Breast epithelium (tissue), 3 donors: ENCODE measurements around the gene RBM33.

Experiments used
- POLR2A ChIP-seq: fragments of 450-650 bp; IDR thresholded peaks from one replicate; pipeline ENCODE4 v1.6.1; 2016; ENCODE audit warnings: antibody characterized with exemption, mild to moderate bottlenecking, moderate library complexity
- POLR2AphosphoS5 ChIP-seq, 3 donors: sonication (generic); formaldehyde crosslinking; IDR thresholded peaks; one replicate each; pipeline ENCODE4 v1.6.1; 2017; ENCODE audit warnings: antibody characterized with exemption in 3 of 3
- TF ChIP-seq, protein P1 (sequence below), 3 donors: fragments of 450-650 bp; IDR thresholded peaks; one replicate each; pipeline ENCODE4 v1.5.1; 2016 to 2017; ENCODE audit warnings: antibody characterized with exemption in 3 of 3, mild to moderate bottlenecking in 3 of 3, moderate library complexity in 3 of 3

- TF ChIP-seq, protein P1, sequence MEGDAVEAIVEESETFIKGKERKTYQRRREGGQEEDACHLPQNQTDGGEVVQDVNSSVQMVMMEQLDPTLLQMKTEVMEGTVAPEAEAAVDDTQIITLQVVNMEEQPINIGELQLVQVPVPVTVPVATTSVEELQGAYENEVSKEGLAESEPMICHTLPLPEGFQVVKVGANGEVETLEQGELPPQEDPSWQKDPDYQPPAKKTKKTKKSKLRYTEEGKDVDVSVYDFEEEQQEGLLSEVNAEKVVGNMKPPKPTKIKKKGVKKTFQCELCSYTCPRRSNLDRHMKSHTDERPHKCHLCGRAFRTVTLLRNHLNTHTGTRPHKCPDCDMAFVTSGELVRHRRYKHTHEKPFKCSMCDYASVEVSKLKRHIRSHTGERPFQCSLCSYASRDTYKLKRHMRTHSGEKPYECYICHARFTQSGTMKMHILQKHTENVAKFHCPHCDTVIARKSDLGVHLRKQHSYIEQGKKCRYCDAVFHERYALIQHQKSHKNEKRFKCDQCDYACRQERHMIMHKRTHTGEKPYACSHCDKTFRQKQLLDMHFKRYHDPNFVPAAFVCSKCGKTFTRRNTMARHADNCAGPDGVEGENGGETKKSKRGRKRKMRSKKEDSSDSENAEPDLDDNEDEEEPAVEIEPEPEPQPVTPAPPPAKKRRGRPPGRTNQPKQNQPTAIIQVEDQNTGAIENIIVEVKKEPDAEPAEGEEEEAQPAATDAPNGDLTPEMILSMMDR (IDR thresholded peaks at IDR 0.05), result no peak
- TF ChIP-seq POLR2A (no peak), POLR2AphosphoS5 (IDR thresholded peaks at IDR 0.05) (no peak)
These were observed 148.6 kb downstream of the RBM33 start for GRCh38 chr7:155792999-155793560.
